Fibroblast of lung (primary cell): ENCODE data around the gene CHST10.

Source experiments
- EZH2 ChIP-seq: IDR thresholded peaks from 2 replicates; pipeline ENCODE4 v1.5.1; 2012; ENCODE audit warnings: low read length, control low read depth, mild to moderate bottlenecking; ENCODE audit errors: missing control alignments
- TF ChIP-seq, protein P1 (sequence below), 2 donors: IDR thresholded peaks in 1 of 2; conservative IDR thresholded peaks in 1 of 2; 1 replicate in 1 of 2; 2 replicates in 1 of 2; pipeline ENCODE4 v1.5.1; 2011 to 2012; ENCODE audit warnings: low read length in 2 of 2, control low read depth in 1 of 2, inconsistent platforms in 1 of 2, low read depth in 1 of 2, mild to moderate bottlenecking in 1 of 2

- TF ChIP-seq EZH2 = no peak
- TF ChIP-seq, protein P1, sequence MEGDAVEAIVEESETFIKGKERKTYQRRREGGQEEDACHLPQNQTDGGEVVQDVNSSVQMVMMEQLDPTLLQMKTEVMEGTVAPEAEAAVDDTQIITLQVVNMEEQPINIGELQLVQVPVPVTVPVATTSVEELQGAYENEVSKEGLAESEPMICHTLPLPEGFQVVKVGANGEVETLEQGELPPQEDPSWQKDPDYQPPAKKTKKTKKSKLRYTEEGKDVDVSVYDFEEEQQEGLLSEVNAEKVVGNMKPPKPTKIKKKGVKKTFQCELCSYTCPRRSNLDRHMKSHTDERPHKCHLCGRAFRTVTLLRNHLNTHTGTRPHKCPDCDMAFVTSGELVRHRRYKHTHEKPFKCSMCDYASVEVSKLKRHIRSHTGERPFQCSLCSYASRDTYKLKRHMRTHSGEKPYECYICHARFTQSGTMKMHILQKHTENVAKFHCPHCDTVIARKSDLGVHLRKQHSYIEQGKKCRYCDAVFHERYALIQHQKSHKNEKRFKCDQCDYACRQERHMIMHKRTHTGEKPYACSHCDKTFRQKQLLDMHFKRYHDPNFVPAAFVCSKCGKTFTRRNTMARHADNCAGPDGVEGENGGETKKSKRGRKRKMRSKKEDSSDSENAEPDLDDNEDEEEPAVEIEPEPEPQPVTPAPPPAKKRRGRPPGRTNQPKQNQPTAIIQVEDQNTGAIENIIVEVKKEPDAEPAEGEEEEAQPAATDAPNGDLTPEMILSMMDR (conservative IDR thresholded peaks at IDR 0.05 in 1 of 2, IDR thresholded peaks at IDR 0.05 in 1 of 2; ENCODE audit: low read depth in 1 of 2, low read length in 2 of 2) = no peak
Observed at GRCh38 chr2:100453853-100454252, 36.4 kb upstream of the CHST10 start.
